HG03439 (cell line): Measurements from ENCODE around the gene REM2.
A peak's percentile ranks its signal among the peaks of the same experiment; 100 is the strongest.

ENCODE experiments used
- ATAC-seq: cut with Tn5 transposase; IDR thresholded peaks from one replicate; pipeline ENCODE4 v1.9.1; 2021; ENCODE audit warnings: mild to moderate bottlenecking, moderate library complexity; ENCODE audit not compliant: unreplicated experiment

REM2 gene

DNA sequence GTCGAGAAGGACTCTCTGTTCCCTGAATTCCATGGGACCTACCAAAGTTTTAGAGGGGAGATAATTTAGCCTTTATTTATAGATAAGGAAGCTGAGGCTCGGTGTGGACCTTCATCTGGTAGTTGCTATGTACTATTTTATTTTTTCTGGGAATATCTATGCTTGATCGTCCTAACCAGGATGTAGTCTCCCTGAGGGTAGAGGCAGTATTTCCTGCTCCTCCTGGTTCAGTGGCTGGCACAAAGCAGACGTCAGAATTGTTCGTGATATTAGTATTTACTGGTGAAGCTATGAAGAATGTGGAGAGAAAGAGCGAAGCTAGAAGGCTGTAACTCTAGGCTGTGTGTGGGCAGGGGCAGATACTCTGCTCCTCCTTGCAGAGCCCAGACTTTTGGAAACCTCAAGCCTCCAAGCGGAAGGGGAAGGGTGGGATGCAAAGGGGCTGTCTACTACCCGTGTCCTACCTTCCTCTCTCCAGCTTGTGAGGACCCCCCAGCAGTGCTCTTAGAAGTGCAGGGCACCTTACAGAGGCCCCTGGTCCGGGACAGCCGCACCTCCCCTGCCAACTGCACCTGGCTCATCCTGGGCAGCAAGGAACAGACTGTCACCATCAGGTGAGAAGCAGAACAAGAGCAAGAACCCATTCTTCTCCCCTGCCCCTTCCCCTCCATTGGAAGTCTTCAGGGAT lies 10.0 kb upstream of the REM2 start:
- ATAC-seq, result no peak

- ATAC-seq, result no peak
Observed at GRCh38 chr14:22875003-22875747, 7.8 kb upstream of the REM2 start.

DNA sequence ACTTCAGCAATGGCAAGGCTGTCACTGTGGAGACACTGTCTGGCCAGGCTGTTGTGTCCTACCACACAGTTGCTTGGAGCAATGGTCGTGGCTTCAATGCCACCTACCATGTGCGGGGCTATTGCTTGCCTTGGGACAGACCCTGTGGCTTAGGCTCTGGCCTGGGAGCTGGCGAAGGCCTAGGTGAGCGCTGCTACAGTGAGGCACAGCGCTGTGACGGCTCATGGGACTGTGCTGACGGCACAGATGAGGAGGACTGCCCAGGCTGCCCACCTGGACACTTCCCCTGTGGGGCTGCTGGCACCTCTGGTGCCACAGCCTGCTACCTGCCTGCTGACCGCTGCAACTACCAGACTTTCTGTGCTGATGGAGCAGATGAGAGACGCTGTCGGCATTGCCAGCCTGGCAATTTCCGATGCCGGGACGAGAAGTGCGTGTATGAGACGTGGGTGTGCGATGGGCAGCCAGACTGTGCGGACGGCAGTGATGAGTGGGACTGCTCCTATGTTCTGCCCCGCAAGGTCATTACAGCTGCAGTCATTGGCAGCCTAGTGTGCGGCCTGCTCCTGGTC lies 7.2 kb upstream of the REM2 start:
- no peak for ATAC-seq

DNA sequence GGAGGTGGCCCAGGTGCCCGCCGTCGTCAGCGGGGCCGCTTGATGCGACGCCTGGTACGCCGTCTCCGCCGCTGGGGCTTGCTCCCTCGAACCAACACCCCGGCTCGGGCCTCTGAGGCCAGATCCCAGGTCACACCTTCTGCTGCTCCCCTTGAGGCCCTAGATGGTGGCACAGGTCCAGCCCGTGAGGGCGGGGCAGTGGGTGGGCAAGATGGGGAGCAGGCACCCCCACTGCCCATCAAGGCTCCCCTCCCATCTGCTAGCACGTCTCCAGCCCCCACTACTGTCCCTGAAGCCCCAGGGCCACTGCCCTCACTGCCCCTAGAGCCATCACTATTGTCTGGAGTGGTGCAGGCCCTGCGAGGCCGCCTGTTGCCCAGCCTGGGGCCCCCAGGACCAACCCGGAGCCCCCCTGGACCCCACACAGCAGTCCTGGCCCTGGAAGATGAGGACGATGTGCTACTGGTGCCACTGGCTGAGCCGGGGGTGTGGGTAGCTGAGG lies 6.0 kb upstream of the REM2 start:
- no peak for ATAC-seq

- ATAC-seq, result no peak
Observed at GRCh38 chr14:22878271-22879246, 4.5 kb upstream of the REM2 start.

GRCh38 chr14:22882064-22882463 lies 958 bp upstream of the REM2 start:
- ATAC-seq, result no peak

- no peak for ATAC-seq
Observed at GRCh38 chr14:22882529-22883172, 371 bp upstream of the REM2 start.

- ATAC-seq, result no peak
Observed at GRCh38 chr14:22884076-22884737, 1.2 kb downstream of the REM2 start.

DNA sequence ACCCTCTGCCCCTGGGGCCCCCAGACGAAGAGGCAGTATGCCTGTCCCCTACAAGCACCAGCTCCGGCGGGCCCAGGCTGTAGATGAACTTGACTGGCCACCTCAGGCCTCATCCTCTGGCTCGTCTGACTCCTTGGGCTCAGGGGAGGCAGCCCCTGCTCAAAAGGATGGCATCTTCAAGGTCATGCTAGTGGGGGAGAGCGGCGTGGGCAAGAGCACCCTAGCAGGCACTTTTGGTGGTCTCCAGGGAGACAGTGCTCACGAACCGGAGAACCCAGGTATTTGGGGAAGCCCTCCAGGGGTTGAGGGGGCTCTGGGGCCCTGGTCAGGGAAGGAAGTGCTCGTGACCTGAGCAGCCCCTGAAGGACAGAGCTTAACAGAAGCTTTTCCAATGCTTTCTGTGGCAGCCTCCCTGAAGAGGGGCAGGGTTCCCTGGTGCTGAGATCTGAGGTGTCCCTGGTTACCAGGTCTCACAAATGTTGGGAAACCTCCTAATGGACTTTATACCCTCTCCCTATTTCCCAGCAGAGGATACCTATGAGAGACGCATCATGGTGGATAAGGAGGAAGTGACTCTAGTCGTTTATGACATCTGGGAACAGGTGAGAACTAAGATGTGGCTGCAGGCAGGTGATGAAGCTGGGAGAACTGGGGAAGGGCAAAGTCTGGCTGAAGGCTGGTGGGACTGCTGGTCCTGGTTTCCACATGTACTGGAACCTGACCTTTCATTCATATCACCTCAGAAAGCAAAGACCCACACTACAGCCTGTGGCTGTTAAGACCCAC lies 1.9 kb downstream of the REM2 start:
- ATAC-seq, result no peak

DNA sequence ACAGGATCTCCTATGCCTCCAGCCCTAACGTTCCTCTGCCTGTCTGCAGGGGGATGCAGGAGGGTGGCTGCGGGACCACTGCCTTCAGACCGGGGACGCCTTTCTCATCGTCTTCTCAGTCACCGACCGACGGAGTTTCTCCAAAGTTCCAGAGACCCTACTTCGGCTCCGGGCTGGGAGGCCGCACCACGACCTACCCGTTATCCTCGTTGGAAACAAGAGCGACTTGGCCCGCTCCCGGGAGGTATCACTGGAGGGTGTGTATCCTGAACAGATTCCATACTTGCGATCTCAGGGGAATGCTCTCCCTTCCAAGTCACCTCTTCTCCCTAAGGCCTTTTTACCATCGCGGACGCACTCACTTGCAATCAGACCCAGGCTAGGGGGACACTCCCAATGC lies 3.0 kb downstream of the REM2 start:
- ATAC-seq, result no peak

- ATAC-seq, result peak; percentile 58
Observed at GRCh38 chr14:22886500-22887259, 3.7 kb downstream of the REM2 start.

- ATAC-seq, result peak; percentile 40
Observed at GRCh38 chr14:22887260-22887989, 4.4 kb downstream of the REM2 start.

- peak; percentile 39 for ATAC-seq
Observed at GRCh38 chr14:22887990-22888378, 5.0 kb downstream of the REM2 start.

DNA sequence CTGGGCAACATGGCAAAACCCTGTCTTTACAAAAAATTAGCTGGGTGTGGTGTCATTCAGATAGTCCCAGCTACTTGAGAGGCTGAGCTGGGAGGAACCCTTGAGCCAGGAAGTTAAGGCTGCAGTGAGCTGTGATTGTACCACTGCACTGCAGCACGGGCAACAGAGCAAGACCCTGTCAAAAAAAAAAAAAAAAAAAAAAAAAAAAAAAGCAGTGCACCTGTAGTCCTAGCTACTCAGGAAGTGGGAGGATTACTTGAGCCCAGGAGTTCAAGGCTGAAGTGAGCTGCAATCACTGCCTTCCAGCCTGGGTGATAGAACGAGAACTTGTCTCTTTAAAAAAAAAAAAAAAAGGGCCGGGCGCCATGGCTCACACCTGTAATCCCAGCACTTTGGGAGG lies 5.6 kb downstream of the REM2 start:
- ATAC-seq, result no peak

- no peak for ATAC-seq
Observed at GRCh38 chr14:22890416-22890815, 7.4 kb downstream of the REM2 start.

DNA sequence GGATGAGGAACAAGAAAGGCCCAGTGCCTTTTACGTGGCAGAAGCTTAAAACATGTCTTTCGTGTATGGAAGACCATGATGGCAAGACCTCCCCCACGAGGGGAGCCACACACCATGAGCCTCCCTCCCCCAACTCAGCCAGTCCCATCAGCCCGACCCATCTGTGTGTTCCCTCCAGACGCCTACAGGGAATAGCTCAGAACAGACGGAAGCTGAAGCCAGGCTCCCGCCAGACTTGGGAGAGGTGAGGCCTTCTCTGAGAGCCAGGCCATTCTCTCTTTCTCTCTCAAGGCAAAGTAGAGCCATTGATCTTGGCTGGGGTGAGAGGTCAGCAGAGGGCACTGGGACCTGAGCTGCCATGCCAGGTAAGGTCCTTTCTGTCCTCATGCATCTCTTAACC lies 9.5 kb downstream of the REM2 start:
- ATAC-seq, result no peak

DNA sequence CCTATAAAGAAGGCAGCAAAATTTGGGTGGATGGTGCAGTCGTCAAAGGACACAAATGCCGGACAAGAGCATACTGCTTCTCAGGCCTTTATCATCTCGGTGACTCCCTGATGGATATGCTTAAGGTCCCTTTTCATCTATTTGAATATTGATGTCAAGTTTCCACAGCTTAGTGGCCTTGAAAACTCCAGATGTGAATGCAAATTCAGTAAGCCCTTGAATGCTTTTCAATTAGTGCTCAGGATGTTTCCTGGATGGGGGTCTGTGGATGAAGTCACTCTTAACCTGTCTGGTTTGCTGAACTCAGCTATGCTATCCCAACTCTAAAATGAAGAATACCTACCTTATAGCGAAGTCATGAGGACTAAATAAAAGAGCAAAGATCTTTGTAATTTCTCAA lies 10.7 kb downstream of the REM2 start:
- no peak for ATAC-seq

DNA sequence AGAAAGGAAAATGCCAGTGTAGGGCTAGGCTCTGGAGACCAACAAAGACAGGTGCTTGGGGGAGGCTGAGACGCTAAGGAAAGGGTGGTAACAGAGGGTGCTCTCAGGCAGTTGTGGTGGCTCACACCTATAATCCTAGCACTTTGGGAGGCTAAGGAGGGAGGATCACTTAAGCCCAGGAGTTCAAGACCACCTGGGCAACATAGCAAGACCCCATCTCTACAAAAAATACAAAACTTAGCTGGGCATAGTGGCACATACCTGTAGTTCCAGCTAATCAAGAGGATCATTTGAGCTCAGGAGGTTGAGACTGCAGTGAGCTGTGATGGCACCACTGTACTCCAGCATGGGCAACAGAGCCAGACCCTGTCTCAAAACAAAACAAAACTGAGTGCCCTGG lies 12.4 kb downstream of the REM2 start:
- no peak for ATAC-seq
